GM12878 (cell line): ENCODE data around the gene CKAP5. TPM values are rescaled to one million over a fixed set of nuclear protein-coding genes. Genes with fewer than 3 reads are reported as not detected.

Source experiments
- ATAC-seq: fragments of 200-7000 bp; cut with Tn5 transposase; 3 replicates; pipeline ENCODE4 v1.9.1; 2020; ENCODE audit warnings: mild to moderate bottlenecking, moderate library complexity
- BruUV-seq: library from RNA; stranded (reverse); fragments of 400-500 nt; replicated peaks from 2 replicates; lab custom pipeline; 2021; lab: Mats Ljungman, UMichigan
- CTCF ChIA-PET: fragments of 300-600 bp; sonication (Branson Sonifier 250); formaldehyde crosslinking; extraction: SDS; loops from one replicate; lab custom pipeline; 2021; ENCODE audit warnings: inconsistent platforms; lab: Yijun Ruan, JAX
- POLR2A ChIA-PET: fragments of 350-600 bp; formaldehyde crosslinking; extraction: SDS; loops from one replicate; lab custom pipeline; 2021; ENCODE audit warnings: inconsistent platforms; lab: Charles Lee
- RAD21 ChIA-PET: fragments of 300-600 bp; sonication (Branson Sonifier 250); formaldehyde crosslinking; loops from one replicate; lab custom pipeline; 2023; ENCODE audit warnings: antibody characterized with exemption; ENCODE audit not compliant: unreplicated experiment; lab: Charles Lee
- SMC1A ChIA-PET: fragments of 300-600 bp; sonication (Branson Sonifier 250); formaldehyde crosslinking; loops from one replicate; lab custom pipeline; 2023; ENCODE audit not compliant: unreplicated experiment, uncharacterized antibody; lab: Charles Lee
- DNase-seq: peaks from one replicate; pipeline ENCODE4 v3.0.0-alpha.2; 2011; ENCODE audit warnings: low read depth, low spot score
- FAIRE-seq: peaks from 3 replicates; lab custom pipeline; 2011; peaks lifted over from hg19 to GRCh38; lab: Jason Lieb, UNC
- H2AFZ ChIP-seq: 2 replicates; pipeline ENCODE4 v1.6.0; 2011; ENCODE audit warnings: low read depth, low read length, control low read depth; ENCODE audit not compliant: control insufficient read depth
- H3K27ac ChIP-seq: 2 replicates; pipeline ENCODE4 v1.5.1; 2011; ENCODE audit warnings: control low read depth; ENCODE audit not compliant: control insufficient read depth, insufficient read depth
- H3K27me3 ChIP-seq, 2 experiments: replicated peaks in 1 of 2; 2 replicates each; pipeline versions ENCODE4 v1.6.0 to v1.6.1; 2011; ENCODE audit warnings: low read length in 1 of 2; ENCODE audit not compliant: control insufficient read depth in 2 of 2, insufficient read depth in 2 of 2
- H3K36me3 ChIP-seq, 2 experiments: 2 replicates each; pipeline ENCODE4 v1.5.1; 2011; ENCODE audit warnings: low read length in 1 of 2; ENCODE audit not compliant: control insufficient read depth in 2 of 2, insufficient read depth in 2 of 2
- H3K4me1 ChIP-seq: 2 replicates; pipeline ENCODE4 v1.6.1; 2011; ENCODE audit warnings: mild to moderate bottlenecking, low read length, moderate library complexity, mixed read lengths; ENCODE audit not compliant: control insufficient read depth, insufficient read depth
- H3K4me2 ChIP-seq: 2 replicates; pipeline ENCODE4 v1.6.0; 2011; ENCODE audit warnings: control low read depth; ENCODE audit not compliant: control insufficient read depth, insufficient read depth
- H3K4me3 ChIP-seq: fragments of 200-600 bp; sonication (generic); 2 replicates; pipeline ENCODE4 v1.5.1; 2016
- H3K79me2 ChIP-seq: 2 replicates; pipeline ENCODE4 v1.6.0; 2011; ENCODE audit warnings: low read length; ENCODE audit not compliant: control insufficient read depth, insufficient read depth
- H3K9ac ChIP-seq: 2 replicates; pipeline ENCODE4 v1.8.0; 2011; ENCODE audit warnings: low read length, control low read depth, mixed read lengths; ENCODE audit not compliant: control insufficient read depth, insufficient read depth
- H3K9me3 ChIP-seq: replicated peaks from 3 replicates; pipeline ENCODE4 v1.5.1; 2011; ENCODE audit warnings: mild to moderate bottlenecking, low read length; ENCODE audit not compliant: control insufficient read depth, insufficient read depth
- H4K20me1 ChIP-seq: 2 replicates; pipeline ENCODE4 v1.6.0; 2011; ENCODE audit not compliant: control insufficient read depth, insufficient read depth
- DPF2 ChIP-seq: fragments of 450-650 bp; IDR thresholded peaks from 2 replicates; pipeline ENCODE4 v1.6.1; 2017; ENCODE audit warnings: mild to moderate bottlenecking
- E4F1 ChIP-seq: fragments of 450-650 bp; IDR thresholded peaks from 2 replicates; pipeline ENCODE4 v1.6.1; 2018; ENCODE audit warnings: borderline replicate concordance, mild to moderate bottlenecking; ENCODE audit not compliant: partially characterized antibody
- EP300 ChIP-seq, 2 experiments: fragments of 150-350 bp in 1 of 2; IDR thresholded peaks; 2 replicates each; pipeline ENCODE4 v1.6.1; 2011 to 2012; ENCODE audit warnings: low read depth in 2 of 2, low read length in 2 of 2, borderline replicate concordance in 1 of 2, improper control_type of control experiment in 1 of 2, inconsistent platforms in 1 of 2; ENCODE audit not compliant: control insufficient read depth in 1 of 2
- IKZF2 ChIP-seq, 2 experiments: fragments of 450-650 bp; IDR thresholded peaks; 2 replicates each; pipeline ENCODE4 v1.6.1; 2017; ENCODE audit warnings: mild to moderate bottlenecking in 2 of 2, moderate library complexity in 2 of 2
- MYB ChIP-seq: fragments of 150-350 bp; IDR thresholded peaks from 2 replicates; pipeline ENCODE4 v1.6.1; 2014; ENCODE audit warnings: mild to moderate bottlenecking, low read depth, low read length, borderline replicate concordance
- NBN ChIP-seq: fragments of 450-650 bp; IDR thresholded peaks from 2 replicates; pipeline ENCODE4 v1.6.1; 2016
- NR2C2 ChIP-seq: IDR thresholded peaks from 2 replicates; pipeline ENCODE4 v1.6.1; 2011; ENCODE audit warnings: borderline replicate concordance, low read depth; ENCODE audit not compliant: control insufficient read depth, insufficient read length
- REST ChIP-seq: IDR thresholded peaks from 2 replicates; pipeline ENCODE4 v1.6.1; 2012; ENCODE audit warnings: mild to moderate bottlenecking, low read depth, low read length
- TBL1XR1 ChIP-seq: IDR thresholded peaks from 2 replicates; pipeline ENCODE4 v1.6.1; 2012; ENCODE audit warnings: low read depth, low read length, improper control_type of control experiment
- ZNF384 ChIP-seq: IDR thresholded peaks from 2 replicates; pipeline ENCODE4 v1.6.1; 2012; ENCODE audit warnings: low read depth, mild to moderate bottlenecking, low read length, improper control_type of control experiment, borderline replicate concordance
- WGBS: methylation state at CpG from one replicate; pipeline ENCODE4 v1.1.6; 2016; ENCODE audit warnings: low lambda C conversion rate; ENCODE audit not compliant: insufficient replicate concordance, insufficient coverage; ENCODE audit errors: missing lambda C conversion rate; 5-methylcytosine and 5-hydroxymethylcytosine counted together
- in situ Hi-C: fragments of 300-500 bp; cut with MboI; formaldehyde crosslinking; loops from 9 replicates; pipeline ENCODE4 v1.14.3; 2018; ENCODE audit warnings: mixed read lengths
- intact Hi-C: fragments of 100-400 bp; cut with micrococcal nuclease; formaldehyde crosslinking; loops from one replicate; pipeline ENCODE4 v1.14.2; 2022; ENCODE audit not compliant: unreplicated experiment
- polyA plus RNA-seq, 11 experiments: library from polyadenylated mRNA; depleted of rRNA in 4 of 11; unstranded in 6 of 11; stranded (reverse) in 5 of 11; fragments of >200 nt; fragmentation: Nextera tagmentation in 4 of 11; fragmentation: Illumina TruSeq in 1 of 11; extraction: Ambion mirVana in 4 of 11; extraction: Trizol in 1 of 11; gene quantifications; 1 replicate in 1 of 11; 2 replicates in 10 of 11; pipeline versions ENCODE4 v1.2.1 to v1.2.3, GENCODE V29; 2011 to 2016; ENCODE audit warnings: inconsistent platforms in 2 of 11, missing spikeins in 2 of 11, low read depth in 1 of 11
- total RNA-seq, 4 experiments: library from RNA; depleted of rRNA in 3 of 4; stranded (reverse); fragments of >200 nt in 3 of 4; fragmentation: Illumina TruSeq in 1 of 4; extraction: Trizol in 1 of 4; gene quantifications; 2 replicates each; pipeline versions ENCODE4 v1.2.1 to v1.2.3, GENCODE V29; 2013 to 2021
- TF ChIP-seq, protein P1 (sequence below): fragments of 450-650 bp; IDR thresholded peaks from 2 replicates; pipeline ENCODE4 v1.6.1; 2017; ENCODE audit warnings: low read depth, mild to moderate bottlenecking, moderate library complexity
- TF ChIP-seq, protein P2 (sequence below): IDR thresholded peaks from 2 replicates; pipeline ENCODE4 v1.6.1; 2012; ENCODE audit warnings: low read depth, low read length, improper control_type of control experiment

CKAP5 gene
- total and polyA plus RNA-seq, 10 of the 15 experiments (the other 5 are each of a cell fraction or from before 2014, with no cell fraction given) = 20.1 to 161 (median 79.8) TPM

- no peaks in the 10 kb centered on the region for H3K4me1 ChIP-seq
- SMC1A ChIA-PET = no interaction called here
- in situ Hi-C loops = loop anchor here (5.0 kb wide), 1 partner anchor 273 kb away; no protein-coding TSS in a partner anchor
- TF ChIP-seq, protein P1, sequence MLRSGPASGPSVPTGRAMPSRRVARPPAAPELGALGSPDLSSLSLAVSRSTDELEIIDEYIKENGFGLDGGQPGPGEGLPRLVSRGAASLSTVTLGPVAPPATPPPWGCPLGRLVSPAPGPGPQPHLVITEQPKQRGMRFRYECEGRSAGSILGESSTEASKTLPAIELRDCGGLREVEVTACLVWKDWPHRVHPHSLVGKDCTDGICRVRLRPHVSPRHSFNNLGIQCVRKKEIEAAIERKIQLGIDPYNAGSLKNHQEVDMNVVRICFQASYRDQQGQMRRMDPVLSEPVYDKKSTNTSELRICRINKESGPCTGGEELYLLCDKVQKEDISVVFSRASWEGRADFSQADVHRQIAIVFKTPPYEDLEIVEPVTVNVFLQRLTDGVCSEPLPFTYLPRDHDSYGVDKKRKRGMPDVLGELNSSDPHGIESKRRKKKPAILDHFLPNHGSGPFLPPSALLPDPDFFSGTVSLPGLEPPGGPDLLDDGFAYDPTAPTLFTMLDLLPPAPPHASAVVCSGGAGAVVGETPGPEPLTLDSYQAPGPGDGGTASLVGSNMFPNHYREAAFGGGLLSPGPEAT = no peak
- TF ChIP-seq ZNF384 = no peak
- TF ChIP-seq NR2C2 = no peak
- no peak for TF ChIP-seq EP300 (IDR thresholded peaks at IDR 0.05; ENCODE audit: borderline replicate concordance in 1 of 2, control insufficient read depth in 1 of 2, low read depth in 2 of 2, low read length in 2 of 2)
- no peak for TF ChIP-seq NBN
- no peak for TF ChIP-seq REST
- no peak for TF ChIP-seq MYB
- TF ChIP-seq IKZF2 (IDR thresholded peaks at IDR 0.05) = no peak
- no peak for TF ChIP-seq TBL1XR1
- TF ChIP-seq, protein P2, sequence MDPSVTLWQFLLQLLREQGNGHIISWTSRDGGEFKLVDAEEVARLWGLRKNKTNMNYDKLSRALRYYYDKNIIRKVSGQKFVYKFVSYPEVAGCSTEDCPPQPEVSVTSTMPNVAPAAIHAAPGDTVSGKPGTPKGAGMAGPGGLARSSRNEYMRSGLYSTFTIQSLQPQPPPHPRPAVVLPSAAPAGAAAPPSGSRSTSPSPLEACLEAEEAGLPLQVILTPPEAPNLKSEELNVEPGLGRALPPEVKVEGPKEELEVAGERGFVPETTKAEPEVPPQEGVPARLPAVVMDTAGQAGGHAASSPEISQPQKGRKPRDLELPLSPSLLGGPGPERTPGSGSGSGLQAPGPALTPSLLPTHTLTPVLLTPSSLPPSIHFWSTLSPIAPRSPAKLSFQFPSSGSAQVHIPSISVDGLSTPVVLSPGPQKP = no peak
- TF ChIP-seq DPF2 = no peak
- TF ChIP-seq E4F1 = no peak
These were observed 43.2 kb upstream of the CKAP5 start for GRCh38 chr11:46889251-46889650.

More at GRCh38 chr11:46889251-46889650, 43.2 kb upstream of the CKAP5 start:
- no peaks in the 10 kb centered on the region; a peak in 1 of 4 replicates for H3K27me3 ChIP-seq
- ChIA-PET CTCF (interaction anchor here (1.4 to 4.9 kb wide), 2 partner anchors 264 to 265 kb away, joined by 3 to 63 read pairs; no protein-coding TSS in a partner anchor), POLR2A (no interaction called here), RAD21 (no interaction called here)
- no TSS peak for BruUV-seq
- no peak overlapping the region for H3K9ac ChIP-seq
- intact Hi-C loops = loop anchor here (1.0 to 10.0 kb wide), 4 partner anchors 31 to 566 kb away; no protein-coding TSS in a partner anchor
- no peak overlapping the region for H3K27ac ChIP-seq
- 41% methylated on average over 7 of the region's 7 CpGs for WGBS
- no peak for FAIRE-seq
- H3K36me3 ChIP-seq = no peaks in the 10 kb centered on the region
- H3K9me3 ChIP-seq = no peaks in the 10 kb centered on the region
- H2AFZ ChIP-seq = no peak overlapping the region
- no peak; the same call in 2 of the 3 replicates for ATAC-seq
- H4K20me1 ChIP-seq = no peaks in the 10 kb centered on the region
- no peak for DNase-seq
- H3K4me3 ChIP-seq = no peak overlapping the region
- no peak overlapping the region for H3K4me2 ChIP-seq
- no peaks in the 10 kb centered on the region for H3K79me2 ChIP-seq
